Breast epithelium (tissue), 3 donors: ENCODE data around the gene PHLDA1.

Source experiments
- CTCF ChIP-seq, 3 donors: fragments of 450-650 bp; IDR thresholded peaks; one replicate each; pipeline ENCODE4 v1.5.1; 2016 to 2017; ENCODE audit warnings: antibody characterized with exemption in 3 of 3, mild to moderate bottlenecking in 3 of 3, moderate library complexity in 3 of 3
- POLR2A ChIP-seq: fragments of 450-650 bp; IDR thresholded peaks from one replicate; pipeline ENCODE4 v1.6.1; 2016; ENCODE audit warnings: antibody characterized with exemption, mild to moderate bottlenecking, moderate library complexity
- POLR2AphosphoS5 ChIP-seq, 3 donors: sonication (generic); formaldehyde crosslinking; IDR thresholded peaks; one replicate each; pipeline ENCODE4 v1.6.1; 2017; ENCODE audit warnings: antibody characterized with exemption in 3 of 3

GRCh38 chr12:76069339-76069738 lies 37.8 kb upstream of the PHLDA1 start:
- TF ChIP-seq CTCF (IDR thresholded peaks at IDR 0.05) (no peak), POLR2A (no peak), POLR2AphosphoS5 (IDR thresholded peaks at IDR 0.05) (no peak)
